ENCODE measurements around the gene KAT14.
"Not testable (repeated sequence)": the region's sequence is repeated elsewhere in the genome, so short reads cannot be mapped to it uniquely, and the experiment has no call there.

KAT14 gene

GRCh38 chr20:18137412-18138265 lies at the start of gene KAT14, which contains the start of gene PET117:
TSS of gene KAT14 (plus strand) at chr20:18137863. CDS start at chr20:18142661, 4,798 bp downstream.
TSS of gene PET117 (plus strand) at chr20:18137863. CDS start at chr20:18137956, 93 bp downstream.
- no peak for TF ChIP-seq CTCF (IDR thresholded peaks at IDR 0.05; ENCODE audit: borderline replicate concordance, insufficient read depth, low read depth, low read length)

GRCh38 chr20:18088298-18088697 lies 49.4 kb upstream of the KAT14 start:
- not testable (repeated sequence) for H3K4me3 ChIP-seq (ENCODE audit: low read depth, low read length)

More at GRCh38 chr20:18137412-18138265, at the start of gene KAT14, which contains the start of gene PET117:
- peak within 1 kb of the TSS; percentile 71 for H3K4me3 ChIP-seq (ENCODE audit: low read depth, low read length)

GRCh38 chr20:18088841-18089240 lies 48.8 kb upstream of the KAT14 start:
- H3K4me3 ChIP-seq (ENCODE audit: low read depth, low read length): not testable (repeated sequence)

- no peak overlapping the region for H3K4me3 ChIP-seq (ENCODE audit: low read depth, low read length)
- TF ChIP-seq CTCF (IDR thresholded peaks at IDR 0.05; ENCODE audit: borderline replicate concordance, insufficient read depth, low read depth, low read length): no peak
Observed at GRCh38 chr20:18090044-18090443, 47.6 kb upstream of the KAT14 start.

- no peak for TF ChIP-seq CTCF (IDR thresholded peaks at IDR 0.05; ENCODE audit: borderline replicate concordance, insufficient read depth, low read depth, low read length)
- no peak overlapping the region for H3K4me3 ChIP-seq (ENCODE audit: low read depth, low read length)
Observed at GRCh38 chr20:18090477-18090876, 47.2 kb upstream of the KAT14 start.

GRCh38 chr20:18091623-18092022 lies 46.0 kb upstream of the KAT14 start:
- no peak overlapping the region for H3K4me3 ChIP-seq (ENCODE audit: low read depth, low read length)

GRCh38 chr20:18092890-18093289 lies 44.8 kb upstream of the KAT14 start:
- H3K4me3 ChIP-seq (ENCODE audit: low read depth, low read length): no peak overlapping the region
- no peak for TF ChIP-seq CTCF (IDR thresholded peaks at IDR 0.05; ENCODE audit: borderline replicate concordance, insufficient read depth, low read depth, low read length)

More at GRCh38 chr20:18091623-18092022, 46.0 kb upstream of the KAT14 start:
- no peak for TF ChIP-seq CTCF (IDR thresholded peaks at IDR 0.05; ENCODE audit: borderline replicate concordance, insufficient read depth, low read depth, low read length)

- no peak for TF ChIP-seq CTCF (IDR thresholded peaks at IDR 0.05; ENCODE audit: borderline replicate concordance, insufficient read depth, low read depth, low read length)
- no peak overlapping the region for H3K4me3 ChIP-seq (ENCODE audit: low read depth, low read length)
Observed at GRCh38 chr20:18093388-18093787, 44.3 kb upstream of the KAT14 start.

Measured in GM12875 (cell line).